ENCODE measurements around the gene CCR8.

DNA sequence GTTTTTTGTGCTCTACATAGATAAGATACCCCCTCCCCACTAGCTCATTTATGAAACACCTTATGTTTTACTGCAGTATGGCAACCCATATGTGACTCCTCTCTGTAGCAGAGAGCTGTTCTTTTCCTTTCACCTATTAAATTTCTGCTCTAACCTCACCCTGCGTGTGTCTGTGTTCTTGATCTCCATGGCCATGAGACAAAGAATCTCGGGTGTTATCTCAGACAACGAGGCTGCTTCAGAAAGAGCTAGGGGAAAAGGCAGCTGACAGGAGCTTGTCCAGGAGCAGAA, 18.0 kb downstream of the CCR8 start:
- TF ChIP-seq, protein P1, sequence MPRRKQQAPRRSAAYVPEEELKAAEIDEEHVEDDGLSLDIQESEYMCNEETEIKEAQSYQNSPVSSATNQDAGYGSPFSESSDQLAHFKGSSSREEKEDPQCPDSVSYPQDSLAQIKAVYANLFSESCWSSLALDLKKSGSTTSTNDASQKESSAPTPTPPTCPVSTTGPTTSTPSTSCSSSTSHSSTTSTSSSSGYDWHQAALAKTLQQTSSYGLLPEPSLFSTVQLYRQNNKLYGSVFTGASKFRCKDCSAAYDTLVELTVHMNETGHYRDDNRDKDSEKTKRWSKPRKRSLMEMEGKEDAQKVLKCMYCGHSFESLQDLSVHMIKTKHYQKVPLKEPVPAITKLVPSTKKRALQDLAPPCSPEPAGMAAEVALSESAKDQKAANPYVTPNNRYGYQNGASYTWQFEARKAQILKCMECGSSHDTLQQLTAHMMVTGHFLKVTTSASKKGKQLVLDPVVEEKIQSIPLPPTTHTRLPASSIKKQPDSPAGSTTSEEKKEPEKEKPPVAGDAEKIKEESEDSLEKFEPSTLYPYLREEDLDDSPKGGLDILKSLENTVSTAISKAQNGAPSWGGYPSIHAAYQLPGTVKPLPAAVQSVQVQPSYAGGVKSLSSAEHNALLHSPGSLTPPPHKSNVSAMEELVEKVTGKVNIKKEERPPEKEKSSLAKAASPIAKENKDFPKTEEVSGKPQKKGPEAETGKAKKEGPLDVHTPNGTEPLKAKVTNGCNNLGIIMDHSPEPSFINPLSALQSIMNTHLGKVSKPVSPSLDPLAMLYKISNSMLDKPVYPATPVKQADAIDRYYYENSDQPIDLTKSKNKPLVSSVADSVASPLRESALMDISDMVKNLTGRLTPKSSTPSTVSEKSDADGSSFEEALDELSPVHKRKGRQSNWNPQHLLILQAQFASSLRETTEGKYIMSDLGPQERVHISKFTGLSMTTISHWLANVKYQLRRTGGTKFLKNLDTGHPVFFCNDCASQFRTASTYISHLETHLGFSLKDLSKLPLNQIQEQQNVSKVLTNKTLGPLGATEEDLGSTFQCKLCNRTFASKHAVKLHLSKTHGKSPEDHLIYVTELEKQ (tag by site-specific recombination; IDR thresholded peaks at IDR 0.05; ENCODE audit: borderline replicate concordance) = no peak
- no peak for TF ChIP-seq ZNF239 (tag by site-specific recombination; IDR thresholded peaks at IDR 0.05)
- no peak for TF ChIP-seq ZBTB49 (tag by site-specific recombination; IDR thresholded peaks at IDR 0.05; ENCODE audit: low read depth)
- TF ChIP-seq ZNF24 (tag by site-specific recombination; IDR thresholded peaks at IDR 0.05) = no peak
- no peak for TF ChIP-seq CTCF (tag by site-specific recombination; IDR thresholded peaks at IDR 0.05)
- TF ChIP-seq, protein P2, sequence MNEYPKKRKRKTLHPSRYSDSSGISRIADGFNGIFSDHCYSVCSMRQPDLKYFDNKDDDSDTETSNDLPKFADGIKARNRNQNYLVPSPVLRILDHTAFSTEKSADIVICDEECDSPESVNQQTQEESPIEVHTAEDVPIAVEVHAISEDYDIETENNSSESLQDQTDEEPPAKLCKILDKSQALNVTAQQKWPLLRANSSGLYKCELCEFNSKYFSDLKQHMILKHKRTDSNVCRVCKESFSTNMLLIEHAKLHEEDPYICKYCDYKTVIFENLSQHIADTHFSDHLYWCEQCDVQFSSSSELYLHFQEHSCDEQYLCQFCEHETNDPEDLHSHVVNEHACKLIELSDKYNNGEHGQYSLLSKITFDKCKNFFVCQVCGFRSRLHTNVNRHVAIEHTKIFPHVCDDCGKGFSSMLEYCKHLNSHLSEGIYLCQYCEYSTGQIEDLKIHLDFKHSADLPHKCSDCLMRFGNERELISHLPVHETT (tag by site-specific recombination; IDR thresholded peaks at IDR 0.05) = no peak
- TF ChIP-seq, protein P3, sequence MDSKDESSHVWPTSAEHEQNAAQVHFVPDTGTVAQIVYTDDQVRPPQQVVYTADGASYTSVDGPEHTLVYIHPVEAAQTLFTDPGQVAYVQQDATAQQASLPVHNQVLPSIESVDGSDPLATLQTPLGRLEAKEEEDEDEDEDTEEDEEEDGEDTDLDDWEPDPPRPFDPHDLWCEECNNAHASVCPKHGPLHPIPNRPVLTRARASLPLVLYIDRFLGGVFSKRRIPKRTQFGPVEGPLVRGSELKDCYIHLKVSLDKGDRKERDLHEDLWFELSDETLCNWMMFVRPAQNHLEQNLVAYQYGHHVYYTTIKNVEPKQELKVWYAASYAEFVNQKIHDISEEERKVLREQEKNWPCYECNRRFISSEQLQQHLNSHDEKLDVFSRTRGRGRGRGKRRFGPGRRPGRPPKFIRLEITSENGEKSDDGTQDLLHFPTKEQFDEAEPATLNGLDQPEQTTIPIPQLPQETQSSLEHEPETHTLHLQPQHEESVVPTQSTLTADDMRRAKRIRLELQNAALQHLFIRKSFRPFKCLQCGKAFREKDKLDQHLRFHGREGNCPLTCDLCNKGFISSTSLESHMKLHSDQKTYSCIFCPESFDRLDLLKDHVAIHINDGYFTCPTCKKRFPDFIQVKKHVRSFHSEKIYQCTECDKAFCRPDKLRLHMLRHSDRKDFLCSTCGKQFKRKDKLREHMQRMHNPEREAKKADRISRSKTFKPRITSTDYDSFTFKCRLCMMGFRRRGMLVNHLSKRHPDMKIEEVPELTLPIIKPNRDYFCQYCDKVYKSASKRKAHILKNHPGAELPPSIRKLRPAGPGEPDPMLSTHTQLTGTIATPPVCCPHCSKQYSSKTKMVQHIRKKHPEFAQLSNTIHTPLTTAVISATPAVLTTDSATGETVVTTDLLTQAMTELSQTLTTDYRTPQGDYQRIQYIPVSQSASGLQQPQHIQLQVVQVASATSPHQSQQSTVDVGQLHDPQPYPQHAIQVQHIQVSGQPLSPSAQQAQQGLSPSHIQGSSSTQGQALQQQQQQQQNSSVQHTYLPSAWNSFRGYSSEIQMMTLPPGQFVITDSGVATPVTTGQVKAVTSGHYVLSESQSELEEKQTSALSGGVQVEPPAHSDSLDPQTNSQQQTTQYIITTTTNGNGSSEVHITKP (tag by site-specific recombination; IDR thresholded peaks at IDR 0.05) = no peak

Measured in HEK293 (cell line).